ENCODE data around the gene HMGCS1.

DNA sequence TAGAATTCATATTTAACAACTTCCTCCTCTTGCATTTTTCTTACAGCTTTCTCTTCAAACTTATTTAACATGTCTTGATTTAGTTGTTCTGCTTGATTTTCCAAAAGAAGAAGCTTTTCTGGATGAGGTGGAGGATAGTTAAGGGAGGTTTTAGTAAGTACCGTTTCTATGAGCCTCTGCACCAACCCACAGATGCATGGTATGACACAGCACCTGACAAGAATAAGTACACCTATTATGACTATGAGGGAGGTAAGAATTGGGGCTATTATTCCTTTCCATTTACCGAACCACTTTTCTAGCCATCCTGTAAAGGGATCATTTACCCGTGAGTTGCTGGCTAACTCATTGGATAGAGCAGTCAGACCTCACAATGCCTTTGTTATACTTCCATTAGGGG is 2.5 kb upstream of the HMGCS1 start:
- TF ChIP-seq BHLHE40 (IDR thresholded peaks at IDR 0.05; ENCODE audit: borderline replicate concordance) (no peak), SP1 (IDR thresholded peaks at IDR 0.05) (no peak), FOXM1 (IDR thresholded peaks at IDR 0.05; ENCODE audit: borderline replicate concordance) (no peak), ELF4 (IDR thresholded peaks at IDR 0.05) (no peak), FOXK2 (IDR thresholded peaks at IDR 0.05) (no peak)
- TF ChIP-seq, protein P1, sequence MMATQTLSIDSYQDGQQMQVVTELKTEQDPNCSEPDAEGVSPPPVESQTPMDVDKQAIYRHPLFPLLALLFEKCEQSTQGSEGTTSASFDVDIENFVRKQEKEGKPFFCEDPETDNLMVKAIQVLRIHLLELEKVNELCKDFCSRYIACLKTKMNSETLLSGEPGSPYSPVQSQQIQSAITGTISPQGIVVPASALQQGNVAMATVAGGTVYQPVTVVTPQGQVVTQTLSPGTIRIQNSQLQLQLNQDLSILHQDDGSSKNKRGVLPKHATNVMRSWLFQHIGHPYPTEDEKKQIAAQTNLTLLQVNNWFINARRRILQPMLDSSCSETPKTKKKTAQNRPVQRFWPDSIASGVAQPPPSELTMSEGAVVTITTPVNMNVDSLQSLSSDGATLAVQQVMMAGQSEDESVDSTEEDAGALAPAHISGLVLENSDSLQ (IDR thresholded peaks at IDR 0.05), result no peak

All from HEK293T (cell line).